Immature natural killer cell (primary cell): ENCODE data around the gene ZNF627. TPM values are rescaled to one million over a fixed set of nuclear protein-coding genes. Genes with fewer than 3 reads are reported as not detected.
A peak's percentile ranks its signal among the peaks of the same experiment; 100 is the strongest.
"Not testable (repeated sequence)": the region's sequence is repeated elsewhere in the genome, so short reads cannot be mapped to it uniquely, and the experiment has no call there.

Source experiments
- DNase-seq, 3 donors: peaks; one replicate each; pipeline ENCODE4 v3.0.0; 2022; ENCODE audit warnings: mixed read lengths in 1 of 3
- H3K27ac Mint-ChIP-seq, 6 donors: one replicate each; pipeline ENCODE4 v1.8.0; 2020; ENCODE audit warnings: mixed read lengths in 6 of 6, mild to moderate bottlenecking in 5 of 6, inconsistent platforms in 4 of 6, moderate library complexity in 3 of 6
- H3K27me3 Mint-ChIP-seq, 3 donors: one replicate each; pipeline ENCODE4 v1.8.0; 2020 to 2021; ENCODE audit warnings: low read depth in 3 of 3, mild to moderate bottlenecking in 3 of 3, mixed read lengths in 3 of 3, moderate library complexity in 3 of 3, inconsistent platforms in 1 of 3
- H3K36me3 Mint-ChIP-seq, 3 donors: one replicate each; pipeline ENCODE4 v1.8.0; 2020; ENCODE audit warnings: mixed read lengths in 3 of 3, inconsistent platforms in 2 of 3, mild to moderate bottlenecking in 2 of 3
- H3K4me1 Mint-ChIP-seq, 2 donors: one replicate each; pipeline ENCODE4 v1.8.0; 2020; ENCODE audit warnings: inconsistent platforms in 2 of 2, mild to moderate bottlenecking in 2 of 2, mixed read lengths in 2 of 2, moderate library complexity in 1 of 2
- H3K4me3 Mint-ChIP-seq, 5 donors: one replicate each; pipeline ENCODE4 v1.8.0; 2020; ENCODE audit warnings: mild to moderate bottlenecking in 5 of 5, mixed read lengths in 5 of 5, inconsistent platforms in 3 of 5, moderate library complexity in 3 of 5
- H3K9me3 Mint-ChIP-seq, 6 donors: one replicate each; pipeline ENCODE4 v1.8.0; 2020; ENCODE audit warnings: mild to moderate bottlenecking in 6 of 6, mixed read lengths in 6 of 6, inconsistent platforms in 4 of 6, moderate library complexity in 3 of 6
- polyA plus RNA-seq, 3 donors: library from polyadenylated mRNA; unstranded; fragments of 300-500 nt; fragmentation: Illumina TruSeq; gene quantifications; one replicate each; pipeline ENCODE4 v1.2.3, GENCODE V29; 2021

ZNF627 gene
- polyA plus RNA-seq, 3 donors from 2014 or later: 6.1 to 9.6 (median 6.9) TPM

GRCh38 chr19:11581740-11582139 lies 15.5 kb upstream of the ZNF627 start:
- DNase-seq: peak; percentile 32 to 48 (median 41)
- H3K27ac Mint-ChIP-seq: peak overlapping the region; percentile 83 to 96 (median 88)
- H3K36me3 Mint-ChIP-seq: peaks cover 0 to 4% (median 0%) of the 10 kb centered on the region in 3 donors
- peaks cover 0 to 1% (median 0%) of the 10 kb centered on the region in 6 donors for H3K9me3 Mint-ChIP-seq
- H3K27me3 Mint-ChIP-seq: peaks cover 0 to 6% (median 3%) of the 10 kb centered on the region in 3 donors
- peak overlapping the region; percentile 73 to 84 (median 77) for H3K4me3 Mint-ChIP-seq
- peaks cover 16 to 33% of the 10 kb centered on the region in 2 donors for H3K4me1 Mint-ChIP-seq

GRCh38 chr19:11586331-11586730 lies 11.0 kb upstream of the ZNF627 start:
- H3K36me3 Mint-ChIP-seq: peaks cover 0 to 4% (median 0%) of the 10 kb centered on the region in 3 donors

GRCh38 chr19:11587302-11587974 lies 9.8 kb upstream of the ZNF627 start:
- H3K27ac Mint-ChIP-seq: peak overlapping the region in 2 of 6 donors; percentile 20 to 64
- H3K4me3 Mint-ChIP-seq: no peak overlapping the region
- peaks cover 0 to 1% (median 0%) of the 10 kb centered on the region in 6 donors for H3K9me3 Mint-ChIP-seq
- H3K4me1 Mint-ChIP-seq: peaks cover 5 to 6% of the 10 kb centered on the region in 2 donors
- peaks cover 0 to 5% (median 0%) of the 10 kb centered on the region in 3 donors for H3K27me3 Mint-ChIP-seq
- DNase-seq: peak; percentile 71 to 73 (median 73)
- no peaks in the 10 kb centered on the region for H3K36me3 Mint-ChIP-seq

More at GRCh38 chr19:11586331-11586730, 11.0 kb upstream of the ZNF627 start:
- H3K9me3 Mint-ChIP-seq: peaks cover 0 to 1% (median 0%) of the 10 kb centered on the region in 6 donors
- H3K27ac Mint-ChIP-seq: peak overlapping the region in 1 of 6 donors; percentile 28
- H3K27me3 Mint-ChIP-seq: peaks cover 0 to 5% (median 0%) of the 10 kb centered on the region in 3 donors
- no peak for DNase-seq
- H3K4me3 Mint-ChIP-seq: no peak overlapping the region
- peaks cover 14 to 16% of the 10 kb centered on the region in 2 donors for H3K4me1 Mint-ChIP-seq

- Mint-ChIP-seq H3K36me3 (no peaks in the 10 kb centered on the region), H3K4me3 (no peak overlapping the region), H3K27me3 (peaks cover 0 to 5% (median 0%) of the 10 kb centered on the region in 3 donors), H3K9me3 (peaks cover 0 to 1% (median 0%) of the 10 kb centered on the region in 6 donors), H3K4me1 (peaks cover 5 to 6% of the 10 kb centered on the region in 2 donors), H3K27ac (peak overlapping the region in 2 of 6 donors; percentile 20 to 64)
- no peak for DNase-seq
These were observed 9.2 kb upstream of the ZNF627 start for GRCh38 chr19:11587975-11588631.

DNA sequence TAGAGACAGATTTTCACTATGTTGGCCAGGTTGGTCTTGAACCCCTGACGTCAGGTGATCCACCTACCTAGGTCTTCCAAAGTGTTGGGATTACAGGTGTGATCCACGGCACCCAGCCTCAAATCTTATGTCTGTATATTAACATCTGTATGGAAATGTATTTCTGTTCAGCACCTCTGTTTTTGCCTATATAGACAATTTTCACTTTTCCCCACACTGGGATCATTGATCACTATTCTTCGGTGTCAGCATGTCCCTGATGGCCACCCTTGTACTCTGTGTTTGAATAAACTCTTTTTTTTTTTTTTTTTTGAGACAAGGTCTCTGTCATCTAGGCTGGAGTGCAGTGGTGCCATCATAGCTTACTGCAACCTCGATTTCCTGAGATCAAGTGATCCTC lies 3.2 kb upstream of the ZNF627 start:
- Mint-ChIP-seq H3K27me3 (peaks cover 5 to 13% (median 12%) of the 10 kb centered on the region in 3 donors), H3K4me3 (no peak overlapping the region), H3K36me3 (no peaks in the 10 kb centered on the region), H3K9me3 (no peaks in the 10 kb centered on the region), H3K27ac (no peak overlapping the region), H3K4me1 (peaks cover 14 to 16% of the 10 kb centered on the region in 2 donors)
- DNase-seq: no peak

GRCh38 chr19:11596156-11596555 lies 1.1 kb upstream of the ZNF627 start:
- no peak for DNase-seq
- peaks cover 17 to 28% of the 10 kb centered on the region in 2 donors for H3K4me1 Mint-ChIP-seq
- H3K27me3 Mint-ChIP-seq: peaks cover 5 to 12% (median 12%) of the 10 kb centered on the region in 3 donors
- peak overlapping the region in 5 of 6 donors; percentile 49 to 91 (median 68) for H3K27ac Mint-ChIP-seq
- no peaks in the 10 kb centered on the region for H3K9me3 Mint-ChIP-seq
- H3K4me3 Mint-ChIP-seq: peak overlapping the region; percentile 26 to 93 (median 84)
- H3K36me3 Mint-ChIP-seq: no peaks in the 10 kb centered on the region

DNA sequence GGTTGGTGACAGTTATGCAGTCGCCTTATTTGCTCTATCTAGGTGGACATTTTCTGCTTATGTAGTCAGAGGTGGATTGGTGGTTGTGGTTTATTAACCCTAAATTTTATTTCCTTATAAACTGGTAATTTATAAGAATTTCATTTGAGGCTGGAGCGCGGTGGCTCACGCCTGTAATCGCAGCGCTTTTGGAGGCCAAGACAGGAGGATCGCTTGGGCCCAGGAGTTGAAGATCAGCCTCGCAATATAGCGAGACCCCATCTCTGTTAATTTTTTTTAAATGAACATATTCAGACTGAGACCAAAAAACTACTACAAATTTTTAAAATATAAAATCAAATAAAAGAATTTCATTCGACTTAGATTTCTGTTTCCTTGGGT lies 810 bp downstream of the ZNF627 start:
- H3K36me3 Mint-ChIP-seq: no peaks in the 10 kb centered on the region
- H3K4me1 Mint-ChIP-seq: peaks cover 21 to 37% of the 10 kb centered on the region in 2 donors
- peak overlapping the region; percentile 88 to 96 (median 93) for H3K4me3 Mint-ChIP-seq
- H3K27me3 Mint-ChIP-seq: peaks cover 5 to 12% (median 12%) of the 10 kb centered on the region in 3 donors
- H3K9me3 Mint-ChIP-seq: no peaks in the 10 kb centered on the region
- no peak for DNase-seq
- H3K27ac Mint-ChIP-seq: peak overlapping the region; percentile 29 to 95 (median 92)

DNA sequence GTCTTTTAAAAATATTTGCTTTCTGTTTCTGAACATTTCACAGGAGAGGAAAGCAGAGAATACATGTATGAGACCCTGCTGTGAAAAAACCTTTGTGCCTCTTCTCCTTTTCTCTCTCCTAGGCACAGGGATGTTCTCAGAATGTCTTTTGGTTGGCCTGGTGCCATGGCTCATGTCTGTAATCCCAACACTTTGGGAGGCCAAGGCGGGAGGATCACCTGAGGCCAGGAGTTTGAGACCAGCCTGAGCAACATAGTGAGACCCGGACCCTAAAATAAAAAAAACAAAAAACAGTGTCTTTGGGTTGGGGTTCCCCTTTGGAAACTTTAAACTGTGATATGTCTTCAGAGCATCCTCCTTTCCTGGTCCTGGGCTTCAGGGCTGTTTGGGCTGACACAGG lies 1.5 kb downstream of the ZNF627 start:
- Mint-ChIP-seq H3K36me3 (peaks cover 0 to 2% (median 0%) of the 10 kb centered on the region in 3 donors), H3K27me3 (peaks cover 5 to 12% (median 12%) of the 10 kb centered on the region in 3 donors), H3K4me3 (peak overlapping the region; percentile 40 to 91 (median 71)), H3K4me1 (peaks cover 21 to 37% of the 10 kb centered on the region in 2 donors), H3K9me3 (no peaks in the 10 kb centered on the region), H3K27ac (peak overlapping the region in 4 of 6 donors; percentile 31 to 91 (median 51))
- no peak for DNase-seq

- DNase-seq, H3K36me3 Mint-ChIP-seq, H3K9me3 Mint-ChIP-seq: not testable (repeated sequence)
- H3K4me1 Mint-ChIP-seq: peaks cover 21 to 37% of the 10 kb centered on the region in 2 donors
- H3K27me3 Mint-ChIP-seq: peaks cover 5 to 12% (median 12%) of the 10 kb centered on the region in 3 donors
- peak overlapping the region in 1 of 5 donors; percentile 63 for H3K4me3 Mint-ChIP-seq
- H3K27ac Mint-ChIP-seq: peak overlapping the region in 1 of 6 donors; percentile 30
These were observed 2.4 kb downstream of the ZNF627 start for GRCh38 chr19:11599704-11600103.

DNA sequence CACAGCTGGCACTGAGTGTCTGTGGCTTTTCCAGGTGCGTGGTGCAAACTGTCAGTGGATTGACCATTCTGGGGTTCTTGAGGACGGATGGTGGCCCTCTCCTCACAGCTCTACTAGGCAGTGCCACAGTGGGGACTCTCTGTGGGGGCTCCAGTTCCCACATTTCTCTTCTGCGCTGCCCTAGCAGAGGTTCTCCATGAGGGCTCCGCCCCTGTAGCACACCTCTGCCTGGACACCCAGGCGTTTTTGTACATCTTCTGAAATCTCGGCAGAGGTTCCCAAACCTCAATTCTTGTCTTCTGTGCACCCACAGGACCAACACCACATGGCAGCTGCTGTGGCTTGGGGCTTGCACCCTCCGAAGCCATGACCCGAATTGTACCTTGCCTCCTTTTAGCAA lies 9.2 kb downstream of the ZNF627 start:
- no peaks in the 10 kb centered on the region for H3K9me3 Mint-ChIP-seq
- no peak overlapping the region for H3K27ac Mint-ChIP-seq
- no peak overlapping the region for H3K4me3 Mint-ChIP-seq
- peaks cover 4 to 9% of the 10 kb centered on the region in 2 donors for H3K4me1 Mint-ChIP-seq
- no peaks in the 10 kb centered on the region for H3K27me3 Mint-ChIP-seq
- peaks cover 10 to 23% (median 20%) of the 10 kb centered on the region in 3 donors for H3K36me3 Mint-ChIP-seq
- no peak for DNase-seq

- no peak for DNase-seq
- Mint-ChIP-seq H3K27me3 (no peaks in the 10 kb centered on the region), H3K4me3 (no peak overlapping the region), H3K9me3 (peaks cover 2 to 4% (median 3%) of the 10 kb centered on the region in 6 donors), H3K4me1 (peaks cover 8% of the 10 kb centered on the region in 2 donors), H3K27ac (no peak overlapping the region), H3K36me3 (peaks cover 13 to 19% (median 19%) of the 10 kb centered on the region in 3 donors)
These were observed 14.4 kb downstream of the ZNF627 start for GRCh38 chr19:11611730-11612129.

DNA sequence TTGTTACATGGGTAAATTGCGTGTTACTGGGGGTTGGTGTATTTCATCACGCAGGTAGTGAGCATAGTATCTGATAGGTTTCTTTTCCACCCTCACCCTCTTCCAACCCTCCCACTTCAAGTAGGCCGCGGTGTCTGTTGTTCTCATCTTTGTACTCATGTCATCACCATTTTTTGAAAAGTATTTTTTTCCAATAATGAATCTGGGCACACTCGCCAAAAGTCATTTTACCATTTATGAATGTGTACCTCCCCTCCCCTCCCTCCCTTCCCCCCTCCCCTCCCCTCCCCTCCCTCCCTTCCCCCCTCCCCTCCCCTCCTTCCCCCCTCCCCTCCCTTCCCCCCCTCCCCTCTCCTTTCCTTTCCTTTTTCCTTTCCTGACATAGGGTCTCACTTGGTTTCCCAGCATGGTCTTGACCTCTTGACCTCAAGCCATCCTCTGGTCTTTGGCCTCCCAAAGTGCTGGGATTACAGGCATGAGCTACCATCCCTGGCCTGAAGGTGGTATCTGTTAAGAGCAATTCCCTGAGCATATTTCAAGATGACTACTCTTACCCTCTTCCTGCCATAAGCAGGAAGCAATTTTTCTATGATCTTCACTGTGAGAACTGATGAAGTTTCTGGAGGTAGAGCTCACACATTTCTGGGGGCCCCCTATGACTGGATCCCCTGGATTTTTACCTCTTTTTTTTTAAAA lies 15.7 kb downstream of the ZNF627 start:
- H3K9me3 Mint-ChIP-seq: peaks cover 6 to 16% (median 14%) of the 10 kb centered on the region in 6 donors
- peaks cover 19 to 24% (median 23%) of the 10 kb centered on the region in 3 donors for H3K36me3 Mint-ChIP-seq

More for the DNA sequence above, 15.7 kb downstream of the ZNF627 start:
- Mint-ChIP-seq H3K4me3 (no peak overlapping the region), H3K27ac (peak overlapping the region in 2 of 6 donors; percentile 27 to 78), H3K27me3 (no peaks in the 10 kb centered on the region), H3K4me1 (peaks cover 8% of the 10 kb centered on the region in 2 donors)
- no peak for DNase-seq
